GM08714 (cell line): ENCODE measurements around the gene ISOC2.
"Not testable (repeated sequence)": the region's sequence is repeated elsewhere in the genome, so short reads cannot be mapped to it uniquely, and the experiment has no call there.

Experiments used
- H3K4me3 ChIP-seq: fragments of 200-500 bp; sonication (Bioruptor generic); 2 replicates; pipeline ENCODE4 v1.5.1; 2014; ENCODE audit warnings: mild to moderate bottlenecking, low read length, inconsistent platforms
- ZNF274 ChIP-seq: IDR thresholded peaks from 2 replicates; pipeline ENCODE4 v1.6.1; 2012; ENCODE audit warnings: mild to moderate bottlenecking, low read depth, low read length

Gene ISOC2

GRCh38 chr19:55460670-55461258 lies 678 bp downstream of the ISOC2 start:
- TF ChIP-seq ZNF274, result no peak
- peak overlapping the region; percentile 79 for H3K4me3 ChIP-seq

- TF ChIP-seq ZNF274, result no peak
- H3K4me3 ChIP-seq, result no peak overlapping the region; the same call in 1 of the 2 replicates
Measured at GRCh38 chr19:55459950-55460657, 1.3 kb downstream of the ISOC2 start.

GRCh38 chr19:55459551-55459949 lies 1.9 kb downstream of the ISOC2 start:
- no peak overlapping the region for H3K4me3 ChIP-seq
- no peak for TF ChIP-seq ZNF274

- TF ChIP-seq ZNF274, result no peak
- H3K4me3 ChIP-seq, result no peak overlapping the region
Measured at GRCh38 chr19:55457683-55458457, 3.6 kb downstream of the ISOC2 start.

GRCh38 chr19:55456347-55456746 lies 5.1 kb downstream of the ISOC2 start:
- H3K4me3 ChIP-seq, result no peak overlapping the region
- TF ChIP-seq ZNF274, result no peak

GRCh38 chr19:55455576-55456235 lies 5.7 kb downstream of the ISOC2 start:
- no peak for TF ChIP-seq ZNF274
- no peak overlapping the region for H3K4me3 ChIP-seq

GRCh38 chr19:55454787-55455243 lies 6.6 kb downstream of the ISOC2 start:
- H3K4me3 ChIP-seq, result no peak overlapping the region
- no peak for TF ChIP-seq ZNF274

GRCh38 chr19:55453511-55454260 lies 7.8 kb downstream of the ISOC2 start:
- no peak overlapping the region for H3K4me3 ChIP-seq
- no peak for TF ChIP-seq ZNF274

GRCh38 chr19:55452749-55453346 lies 8.6 kb downstream of the ISOC2 start:
- TF ChIP-seq ZNF274, result no peak
- no peak overlapping the region for H3K4me3 ChIP-seq

- no peak overlapping the region for H3K4me3 ChIP-seq
- TF ChIP-seq ZNF274, result no peak
Measured at GRCh38 chr19:55451965-55452748, 9.3 kb downstream of the ISOC2 start.

GRCh38 chr19:55451163-55451964 lies 10.1 kb downstream of the ISOC2 start:
- no peak overlapping the region for H3K4me3 ChIP-seq
- TF ChIP-seq ZNF274, result no peak

- H3K4me3 ChIP-seq, result no peak overlapping the region
- TF ChIP-seq ZNF274, result no peak
Measured at GRCh38 chr19:55449469-55449868, 12.0 kb downstream of the ISOC2 start.

GRCh38 chr19:55448175-55448490 lies 13.3 kb downstream of the ISOC2 start:
- H3K4me3 ChIP-seq, result not testable (repeated sequence)
